Subcutaneous abdominal adipose tissue (tissue), 5 donors: ENCODE results near the gene STK39.

Experiments
- H3K27ac ChIP-seq: one replicate; pipeline ENCODE4 v1.7.0; 2013; ENCODE audit warnings: low read depth, mild to moderate bottlenecking, inconsistent platforms, low read length, moderate library complexity
- H3K27me3 ChIP-seq, 5 donors: one replicate each; pipeline ENCODE4 v1.7.0; 2013; ENCODE audit warnings: low read length in 5 of 5, inconsistent platforms in 1 of 5; ENCODE audit not compliant: control insufficient read depth in 5 of 5, insufficient read depth in 4 of 5
- H3K36me3 ChIP-seq, 5 donors: one replicate each; pipeline ENCODE4 v1.7.0; 2013; ENCODE audit warnings: low read length in 5 of 5; ENCODE audit not compliant: control insufficient read depth in 5 of 5, insufficient read depth in 5 of 5
- H3K4me1 ChIP-seq, 5 donors: one replicate each; pipeline ENCODE4 v1.7.0; 2013; ENCODE audit warnings: low read length in 5 of 5, mild to moderate bottlenecking in 3 of 5, moderate library complexity in 1 of 5; ENCODE audit not compliant: control insufficient read depth in 5 of 5, insufficient read depth in 5 of 5
- H3K4me3 ChIP-seq, 5 donors: one replicate each; pipeline ENCODE4 v1.7.0; 2013; ENCODE audit warnings: low read length in 5 of 5, low read depth in 1 of 5
- H3K9ac ChIP-seq, 5 donors: one replicate each; pipeline ENCODE4 v1.7.0; 2013; ENCODE audit warnings: low read length in 5 of 5, mild to moderate bottlenecking in 4 of 5, moderate library complexity in 3 of 5
- H3K9me3 ChIP-seq, 5 donors: one replicate each; pipeline ENCODE4 v1.7.0; 2013; ENCODE audit warnings: low read length in 5 of 5; ENCODE audit not compliant: control insufficient read depth in 5 of 5
- donor health status: healthy.
- donor health status: healthy.
- donor health status: healthy.
- donor health status: healthy.
- donor health status: healthy.

The STK39 gene

DNA sequence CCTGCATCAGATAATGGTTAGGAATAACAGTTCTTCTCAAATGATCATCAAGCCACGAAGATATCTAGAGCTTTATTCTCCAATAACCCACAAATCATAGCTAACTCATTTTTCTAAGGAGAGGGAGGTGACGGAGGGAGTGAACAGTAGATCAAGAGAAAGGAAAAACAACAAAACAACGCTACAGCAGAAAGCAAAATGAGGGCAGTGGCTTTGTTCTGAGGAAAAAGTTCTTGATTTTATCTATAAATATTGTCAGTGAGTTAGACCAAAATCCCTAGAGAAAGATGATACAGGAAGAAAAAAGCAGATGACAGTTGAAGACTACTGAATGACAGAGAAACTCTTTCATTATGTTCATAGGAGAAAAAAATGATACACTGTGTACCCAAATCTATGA, 71.0 kb downstream of the STK39 start:
- Histone ChIP-seq H3K9me3 (no peaks in the 10 kb centered on the region), H3K36me3 (peaks cover 0 to 8% (median 0%) of the 10 kb centered on the region in 5 donors), H3K9ac (no peak overlapping the region), H3K27ac (no peak overlapping the region), H3K27me3 (no peaks in the 10 kb centered on the region), H3K4me3 (no peak overlapping the region), H3K4me1 (peaks cover 0 to 3% (median 0%) of the 10 kb centered on the region in 5 donors)

DNA sequence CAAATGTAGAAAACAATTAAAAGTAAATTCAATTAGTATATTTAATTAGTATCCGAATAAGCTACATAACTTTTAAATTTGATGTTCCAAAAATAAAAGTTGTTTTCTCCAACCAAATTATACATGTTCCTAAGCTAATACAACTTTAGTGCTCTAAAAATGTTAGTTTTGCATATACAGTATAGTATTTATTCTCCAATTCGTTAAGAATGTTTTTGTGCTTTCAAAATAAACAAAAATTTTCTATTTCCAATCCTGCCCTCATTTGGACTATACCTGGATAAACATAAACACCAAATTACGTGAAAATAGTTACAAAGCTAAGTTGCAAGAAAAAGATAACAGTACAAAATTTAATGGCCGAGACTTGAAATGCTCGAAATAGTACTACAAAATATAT, 71.9 kb downstream of the STK39 start:
- H3K4me3 ChIP-seq, result no peak overlapping the region
- H3K4me1 ChIP-seq, result peaks cover 0 to 8% (median 4%) of the 10 kb centered on the region in 5 donors
- H3K9ac ChIP-seq, result no peak overlapping the region
- H3K36me3 ChIP-seq, result peaks cover 0 to under 1% (median 0%) of the 10 kb centered on the region in 5 donors
- no peak overlapping the region for H3K27ac ChIP-seq
- H3K9me3 ChIP-seq, result no peaks in the 10 kb centered on the region
- no peaks in the 10 kb centered on the region for H3K27me3 ChIP-seq

DNA sequence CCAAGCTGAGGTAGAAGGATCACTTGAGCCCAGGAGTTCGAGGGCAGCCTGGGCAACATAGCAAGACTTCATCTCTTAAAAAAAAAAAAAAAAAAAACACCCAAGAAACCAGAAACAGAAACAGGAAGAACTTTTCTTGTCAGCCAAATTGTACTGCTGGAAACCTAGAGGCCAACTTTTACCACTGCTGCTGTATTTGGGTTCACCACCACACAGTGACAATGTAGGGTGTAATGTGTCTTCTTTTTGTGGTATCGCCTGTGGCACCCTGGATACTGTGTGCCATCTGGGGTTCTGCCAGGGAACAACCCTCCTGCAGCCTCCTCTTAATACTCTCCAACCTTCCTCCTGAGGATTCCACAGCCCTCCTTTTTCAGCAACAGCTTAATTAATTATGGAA, 72.6 kb downstream of the STK39 start:
- Histone ChIP-seq H3K9ac (no peak overlapping the region), H3K27me3 (no peaks in the 10 kb centered on the region), H3K4me3 (no peak overlapping the region)

DNA sequence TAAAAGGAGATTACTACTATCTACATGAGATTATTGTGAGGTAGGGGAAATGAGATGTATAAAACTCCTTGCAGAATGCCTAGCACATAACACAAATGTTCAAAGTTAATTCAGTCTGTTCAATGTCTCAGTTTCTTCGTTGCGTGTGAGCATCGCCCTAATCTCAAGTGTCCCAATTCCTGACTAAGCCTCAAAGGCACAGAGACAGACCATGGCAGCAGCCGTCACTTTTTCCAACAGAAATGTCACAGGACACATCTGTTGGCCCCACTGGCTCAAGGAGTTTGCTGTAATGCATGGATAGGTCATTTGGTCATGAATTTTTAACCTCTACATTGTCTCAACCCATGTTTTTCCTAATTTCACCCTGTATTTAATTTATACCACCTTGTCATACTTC, 75.3 kb downstream of the STK39 start:
- Histone ChIP-seq H3K27me3 (no peaks in the 10 kb centered on the region), H3K4me3 (no peak overlapping the region), H3K4me1 (peaks cover 0 to 7% (median 4%) of the 10 kb centered on the region in 5 donors), H3K9me3 (no peaks in the 10 kb centered on the region), H3K27ac (no peak overlapping the region), H3K9ac (no peak overlapping the region), H3K36me3 (no peaks in the 10 kb centered on the region)

More for the DNA sequence above, 72.6 kb downstream of the STK39 start:
- H3K27ac ChIP-seq, result no peak overlapping the region
- peaks cover 0 to 8% (median 4%) of the 10 kb centered on the region in 5 donors for H3K4me1 ChIP-seq
- H3K9me3 ChIP-seq, result no peaks in the 10 kb centered on the region
- no peaks in the 10 kb centered on the region for H3K36me3 ChIP-seq

DNA sequence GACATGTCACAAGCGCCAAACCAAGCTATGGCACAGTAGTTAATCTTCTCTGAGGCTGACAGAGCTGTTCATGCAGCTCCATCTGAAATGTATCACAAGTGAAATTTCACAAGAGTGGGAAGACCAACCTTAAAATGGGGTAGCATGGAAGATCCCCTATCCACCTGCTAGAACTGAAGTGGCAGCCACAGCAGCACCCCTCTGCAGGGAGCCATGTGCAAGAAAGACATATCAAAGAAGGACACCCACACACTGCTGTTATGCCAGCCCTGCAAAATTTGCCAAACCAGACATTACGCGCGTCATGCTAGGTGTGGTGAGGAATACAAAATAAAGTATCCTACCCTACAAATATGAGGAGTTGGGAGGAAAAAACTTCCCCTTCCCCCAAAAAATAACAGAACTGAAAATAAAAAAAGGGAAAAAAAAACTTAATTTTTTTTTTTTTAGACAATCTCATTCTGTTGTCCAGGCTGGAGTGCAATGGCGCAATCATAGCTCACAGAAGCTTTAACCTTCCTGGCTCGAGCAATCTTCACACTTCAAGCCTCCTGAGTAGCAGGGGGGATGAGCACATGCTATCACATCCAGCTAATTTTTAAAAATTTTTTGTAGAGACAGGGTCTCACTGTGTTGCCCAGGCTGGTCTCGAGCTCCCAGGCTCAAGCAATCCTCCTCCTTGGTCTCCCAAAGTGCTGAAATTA, 76.2 kb downstream of the STK39 start:
- H3K4me1 ChIP-seq, result peaks cover 0 to 11% (median 5%) of the 10 kb centered on the region in 5 donors
- H3K27ac ChIP-seq, result no peak overlapping the region

DNA sequence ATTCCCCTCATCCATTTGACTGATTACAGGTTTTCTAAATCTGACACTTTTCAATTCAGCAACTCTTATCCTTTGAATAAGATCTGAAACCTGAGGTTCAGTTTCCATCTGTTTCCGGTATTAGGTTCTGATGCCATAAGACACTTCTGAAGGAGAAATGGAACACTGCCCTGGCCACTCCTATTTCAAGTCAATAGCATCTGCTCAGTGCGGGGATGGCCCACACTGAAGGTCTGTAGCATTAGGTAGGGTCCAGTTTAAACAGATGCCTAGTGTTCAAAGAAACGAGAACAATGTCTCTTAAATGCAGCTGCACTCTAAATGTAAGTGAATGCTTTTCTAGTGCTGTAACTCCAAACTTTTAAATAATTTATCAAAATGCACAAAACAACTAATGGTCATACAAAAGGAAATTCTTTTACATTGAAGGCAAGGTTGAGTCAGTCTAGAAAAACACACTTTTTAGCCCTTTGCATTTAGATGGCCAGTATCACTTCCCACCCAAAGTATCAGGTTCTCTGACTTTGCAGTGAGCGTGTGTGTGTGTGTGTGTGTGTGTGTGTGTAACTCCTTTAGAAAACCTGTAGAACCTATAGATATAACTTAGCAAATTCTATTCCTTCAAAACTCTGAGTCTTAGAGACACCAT, 78.2 kb downstream of the STK39 start:
- Histone ChIP-seq H3K4me1 (peaks cover 0 to 20% (median 12%) of the 10 kb centered on the region in 5 donors), H3K9ac (no peak overlapping the region), H3K4me3 (no peak overlapping the region), H3K27ac (no peak overlapping the region), H3K9me3 (no peaks in the 10 kb centered on the region), H3K27me3 (no peaks in the 10 kb centered on the region), H3K36me3 (no peaks in the 10 kb centered on the region)

More for the DNA sequence above, 76.2 kb downstream of the STK39 start:
- H3K27me3 ChIP-seq, result no peaks in the 10 kb centered on the region
- H3K36me3 ChIP-seq, result no peaks in the 10 kb centered on the region
- no peak overlapping the region for H3K4me3 ChIP-seq
- no peak overlapping the region for H3K9ac ChIP-seq
- no peaks in the 10 kb centered on the region for H3K9me3 ChIP-seq

DNA sequence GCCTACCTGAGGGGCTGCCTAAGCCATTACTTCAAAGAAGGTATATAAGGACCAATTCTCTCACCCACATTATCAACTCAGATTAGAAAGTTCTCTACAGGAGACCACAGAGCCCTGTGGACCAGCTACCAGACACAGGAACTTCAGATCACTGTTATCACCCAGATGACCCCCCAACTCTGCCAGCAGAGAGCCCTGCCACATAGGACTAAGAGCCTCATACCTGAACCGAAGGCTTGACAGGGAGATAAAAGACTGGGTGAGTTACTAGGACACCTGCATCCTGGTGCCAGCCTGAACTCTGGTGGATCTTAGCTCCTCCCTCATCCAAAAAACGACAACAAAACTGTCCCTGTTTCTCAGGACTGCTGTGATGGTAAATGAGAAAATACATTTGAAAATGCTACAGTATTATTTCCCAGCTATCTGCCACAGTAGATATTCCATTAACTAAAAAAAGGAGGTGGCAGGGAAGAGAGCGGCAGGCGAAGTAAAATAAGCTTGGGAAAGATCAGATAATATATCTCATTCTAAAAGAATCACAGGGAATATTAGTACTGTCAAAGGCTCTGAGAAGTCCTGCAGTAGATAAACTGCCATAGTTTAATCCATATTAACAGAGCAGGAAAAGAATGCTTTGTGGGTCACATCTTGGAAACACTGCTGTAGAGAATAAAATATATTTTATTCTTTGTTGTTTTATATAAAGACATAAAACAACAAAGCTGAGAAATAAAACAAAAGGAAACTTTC, 79.7 kb downstream of the STK39 start:
- H3K27ac ChIP-seq, result no peak overlapping the region
- peaks cover 0 to 20% (median 12%) of the 10 kb centered on the region in 5 donors for H3K4me1 ChIP-seq
- peaks cover 0 to 8% (median 4%) of the 10 kb centered on the region in 5 donors for H3K36me3 ChIP-seq
- H3K9ac ChIP-seq, result no peak overlapping the region
- H3K27me3 ChIP-seq, result no peaks in the 10 kb centered on the region
- H3K9me3 ChIP-seq, result no peaks in the 10 kb centered on the region
- H3K4me3 ChIP-seq, result no peak overlapping the region

DNA sequence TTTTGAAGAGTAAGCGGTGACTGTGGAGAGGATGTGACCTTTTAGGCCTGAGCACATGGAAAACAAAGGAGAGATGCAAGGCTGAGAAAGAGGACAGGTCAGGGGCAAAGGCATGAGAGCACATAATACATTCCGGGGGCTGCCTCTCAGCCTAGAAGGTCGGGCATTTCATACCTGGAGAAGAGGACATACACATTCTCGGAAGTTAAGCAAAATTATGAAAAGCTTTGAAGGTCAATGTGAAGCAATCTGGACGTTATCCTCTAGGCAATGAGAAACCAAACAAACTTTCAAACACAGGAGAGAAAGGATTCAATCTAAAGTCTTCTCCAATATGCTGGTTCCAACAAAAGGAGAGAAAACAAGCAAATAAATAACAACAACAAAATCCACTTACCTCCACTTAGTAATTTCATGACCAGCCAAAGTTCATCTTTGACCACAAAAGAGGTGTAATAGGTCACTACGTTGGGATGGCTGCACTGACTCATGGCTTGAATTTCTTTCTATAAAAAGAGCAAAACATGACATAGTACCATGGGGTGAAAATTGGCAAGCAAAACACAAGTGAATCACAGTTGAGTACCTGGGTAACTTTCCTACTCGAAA, 80.4 kb downstream of the STK39 start:
- H3K4me3 ChIP-seq, result no peak overlapping the region
- peaks cover 0 to 8% (median 4%) of the 10 kb centered on the region in 5 donors for H3K36me3 ChIP-seq
- H3K27me3 ChIP-seq, result no peaks in the 10 kb centered on the region
- H3K9ac ChIP-seq, result no peak overlapping the region
- no peaks in the 10 kb centered on the region for H3K9me3 ChIP-seq
- peaks cover 0 to 20% (median 12%) of the 10 kb centered on the region in 5 donors for H3K4me1 ChIP-seq
- no peak overlapping the region for H3K27ac ChIP-seq

DNA sequence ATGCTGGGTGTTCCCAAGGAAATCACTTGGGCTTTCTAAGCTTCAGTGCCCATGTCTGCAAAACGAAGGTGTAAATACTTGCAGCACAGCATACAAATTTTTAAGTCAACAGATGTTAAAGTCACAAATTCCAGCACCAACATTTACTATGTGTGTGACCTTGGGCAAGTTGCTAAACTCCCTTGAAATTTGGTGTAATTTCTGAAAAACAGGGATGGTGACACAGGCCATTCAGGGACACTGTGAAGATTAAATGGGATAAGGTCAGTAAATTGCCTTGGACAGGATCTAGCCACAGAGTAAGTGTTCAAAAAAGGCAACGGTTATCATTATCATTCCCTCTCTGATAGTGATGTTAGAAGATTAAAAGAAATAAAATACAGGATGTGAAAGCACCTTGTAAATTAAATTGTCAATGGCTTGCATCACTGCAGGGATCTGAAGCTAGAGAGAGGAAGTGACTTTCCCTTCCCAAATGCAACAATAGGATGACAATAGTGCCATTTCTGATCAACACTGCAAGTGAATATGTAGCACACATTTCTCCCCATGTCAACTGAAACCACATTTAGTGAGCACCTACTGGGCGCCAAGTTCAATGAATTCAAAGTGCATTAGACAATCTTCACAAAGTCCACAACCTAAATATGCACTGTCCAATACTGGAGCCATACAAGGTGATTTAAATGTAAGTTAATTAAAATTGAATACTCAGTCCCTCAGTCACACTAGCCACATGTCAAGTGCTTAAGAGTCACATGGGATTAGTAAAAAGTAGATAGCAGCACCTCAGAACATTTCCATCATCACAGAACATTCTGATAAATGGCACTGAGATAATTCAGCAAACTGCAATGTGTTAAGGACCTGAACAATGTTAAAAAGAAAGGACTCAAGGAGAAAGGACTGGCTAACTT, 81.2 kb downstream of the STK39 start:
- Histone ChIP-seq H3K36me3 (peaks cover 0 to 8% (median 4%) of the 10 kb centered on the region in 5 donors), H3K4me3 (no peak overlapping the region), H3K4me1 (peaks cover 0 to 20% (median 12%) of the 10 kb centered on the region in 5 donors), H3K27ac (peak overlapping the region; percentile 18), H3K9me3 (no peaks in the 10 kb centered on the region), H3K27me3 (no peaks in the 10 kb centered on the region), H3K9ac (no peak overlapping the region)
